Nephron (organoid): ENCODE results near the gene TMEM134.
A peak's percentile ranks its signal among the peaks of the same experiment; 100 is the strongest.

Experiments
- H3K27ac Mint-ChIP-seq, 3 experiments: 2 replicates each; pipeline ENCODE4 v1.8.0; 2020; ENCODE audit warnings: mixed read lengths in 3 of 3, mild to moderate bottlenecking in 2 of 3, moderate library complexity in 1 of 3
- H3K27me3 Mint-ChIP-seq: 2 replicates; pipeline ENCODE4 v1.8.0; 2021; ENCODE audit warnings: low read depth, mild to moderate bottlenecking, moderate library complexity, mixed read lengths
- H3K36me3 Mint-ChIP-seq: 2 replicates; pipeline ENCODE4 v1.8.0; 2020; ENCODE audit warnings: low read depth, mixed read lengths
- H3K4me1 Mint-ChIP-seq: 2 replicates; pipeline ENCODE4 v1.8.0; 2020; ENCODE audit warnings: mixed read lengths
- H3K4me3 Mint-ChIP-seq, 3 experiments: 2 replicates each; pipeline ENCODE4 v1.8.0; 2020; ENCODE audit warnings: mild to moderate bottlenecking in 3 of 3, mixed read lengths in 3 of 3, moderate library complexity in 2 of 3
- H3K9me3 Mint-ChIP-seq: 2 replicates; pipeline ENCODE4 v1.8.0; 2020; ENCODE audit warnings: mixed read lengths
- CTCF ChIP-seq, 3 experiments: fragments of 200-600 bp; sonication (generic); IDR thresholded peaks; one replicate each; pipeline ENCODE4 v1.5.0; 2021; ENCODE audit warnings: antibody characterized with exemption in 3 of 3; ENCODE audit not compliant: unreplicated experiment in 3 of 3

The TMEM134 gene

GRCh38 chr11:67500831-67501715 is 32.0 kb upstream of the TMEM134 start:
- peak overlapping the region; percentile 11 to 39 (median 31) for H3K4me3 Mint-ChIP-seq
- H3K9me3 Mint-ChIP-seq = no peaks in the 10 kb centered on the region
- H3K27ac Mint-ChIP-seq = no peak overlapping the region
- H3K36me3 Mint-ChIP-seq = peaks cover 10% of the 10 kb centered on the region
- H3K27me3 Mint-ChIP-seq = peaks cover 18% of the 10 kb centered on the region
- peaks cover 8% of the 10 kb centered on the region for H3K4me1 Mint-ChIP-seq
- TF ChIP-seq CTCF (IDR thresholded peaks at IDR 0.05; ENCODE audit: unreplicated experiment in 3 of 3) = no peak

DNA sequence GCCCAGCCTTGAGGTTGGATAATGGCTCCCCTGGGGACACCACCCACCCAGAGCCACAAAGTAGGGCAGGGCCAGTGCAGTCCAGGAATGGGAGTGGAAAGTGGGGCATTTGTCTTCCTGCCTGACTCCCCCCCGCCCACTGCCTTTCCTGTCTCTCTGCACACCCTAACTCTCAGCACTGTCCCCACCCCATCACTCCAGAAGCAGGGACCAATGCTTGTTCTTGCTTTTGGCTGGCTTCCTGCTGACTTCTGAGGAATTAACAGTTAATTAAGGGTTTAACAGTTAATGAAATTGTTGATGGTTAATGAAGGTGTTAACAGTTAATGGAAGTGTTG is 31.4 kb upstream of the TMEM134 start:
- Mint-ChIP-seq H3K4me3 (peak overlapping the region in 1 of 3 experiments; percentile 31), H3K4me1 (peaks cover 7% of the 10 kb centered on the region), H3K27me3 (peaks cover 16% of the 10 kb centered on the region), H3K27ac (no peak overlapping the region), H3K9me3 (no peaks in the 10 kb centered on the region), H3K36me3 (peaks cover 10% of the 10 kb centered on the region)
- no peak for TF ChIP-seq CTCF (IDR thresholded peaks at IDR 0.05; ENCODE audit: unreplicated experiment in 3 of 3)

- no peak for TF ChIP-seq CTCF (IDR thresholded peaks at IDR 0.05; ENCODE audit: unreplicated experiment in 3 of 3)
- H3K4me3 Mint-ChIP-seq = no peak overlapping the region
- no peak overlapping the region for H3K27ac Mint-ChIP-seq
- peaks cover 10% of the 10 kb centered on the region for H3K36me3 Mint-ChIP-seq
- no peaks in the 10 kb centered on the region for H3K9me3 Mint-ChIP-seq
- H3K27me3 Mint-ChIP-seq = peaks cover 13% of the 10 kb centered on the region
- peaks cover 7% of the 10 kb centered on the region for H3K4me1 Mint-ChIP-seq
These were observed 30.9 kb upstream of the TMEM134 start for GRCh38 chr11:67499808-67500483.

GRCh38 chr11:67498544-67498972 is 29.5 kb upstream of the TMEM134 start:
- Mint-ChIP-seq H3K4me1 (peaks cover 7% of the 10 kb centered on the region), H3K4me3 (no peak overlapping the region), H3K27ac (no peak overlapping the region), H3K27me3 (peaks cover 9% of the 10 kb centered on the region), H3K36me3 (peaks cover 10% of the 10 kb centered on the region), H3K9me3 (no peaks in the 10 kb centered on the region)
- no peak for TF ChIP-seq CTCF (IDR thresholded peaks at IDR 0.05; ENCODE audit: unreplicated experiment in 3 of 3)

DNA sequence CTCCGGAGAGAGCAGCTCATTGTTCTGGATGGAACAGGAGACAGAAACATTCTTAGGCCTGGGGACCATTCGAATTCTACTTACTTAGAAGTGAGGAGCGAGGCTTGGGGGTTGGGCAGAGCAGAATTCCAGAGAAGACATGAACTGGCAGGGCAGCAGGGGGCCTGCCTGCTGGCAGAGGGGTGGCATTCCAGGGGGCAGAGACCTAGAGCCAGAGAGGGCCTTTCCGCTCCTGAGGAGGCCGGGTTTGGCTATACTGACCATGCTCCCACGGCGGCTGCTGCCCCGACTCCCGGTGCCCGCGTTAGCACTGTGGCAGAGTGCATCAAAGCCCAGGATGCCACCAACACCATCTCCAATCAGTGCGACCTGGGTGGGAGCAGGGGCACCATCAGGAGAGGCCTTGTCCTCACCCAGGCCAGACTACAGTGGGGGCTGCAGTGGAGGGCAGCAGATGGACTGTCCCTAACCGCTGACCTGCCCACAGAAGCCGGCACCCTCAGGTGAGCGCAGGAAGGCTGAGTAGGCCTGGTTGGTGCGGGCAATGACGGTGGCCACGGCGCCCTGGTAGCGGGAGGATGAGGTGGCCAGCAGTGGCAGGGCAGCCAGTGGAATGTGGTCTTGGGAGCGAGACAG is 28.7 kb upstream of the TMEM134 start:
- peaks cover 10% of the 10 kb centered on the region for H3K36me3 Mint-ChIP-seq
- H3K4me1 Mint-ChIP-seq = peaks cover 2% of the 10 kb centered on the region

More for the DNA sequence above, 28.7 kb upstream of the TMEM134 start:
- Mint-ChIP-seq H3K27me3 (peaks cover 5% of the 10 kb centered on the region), H3K9me3 (no peaks in the 10 kb centered on the region), H3K27ac (no peak overlapping the region), H3K4me3 (no peak overlapping the region)
- TF ChIP-seq CTCF (IDR thresholded peaks at IDR 0.05; ENCODE audit: unreplicated experiment in 3 of 3) = no peak
